ENCODE data around the gene UGT2B15.
"Not testable (repeated sequence)": the region's sequence is repeated elsewhere in the genome, so short reads cannot be mapped to it uniquely, and the experiment has no call there.

The UGT2B15 gene

DNA sequence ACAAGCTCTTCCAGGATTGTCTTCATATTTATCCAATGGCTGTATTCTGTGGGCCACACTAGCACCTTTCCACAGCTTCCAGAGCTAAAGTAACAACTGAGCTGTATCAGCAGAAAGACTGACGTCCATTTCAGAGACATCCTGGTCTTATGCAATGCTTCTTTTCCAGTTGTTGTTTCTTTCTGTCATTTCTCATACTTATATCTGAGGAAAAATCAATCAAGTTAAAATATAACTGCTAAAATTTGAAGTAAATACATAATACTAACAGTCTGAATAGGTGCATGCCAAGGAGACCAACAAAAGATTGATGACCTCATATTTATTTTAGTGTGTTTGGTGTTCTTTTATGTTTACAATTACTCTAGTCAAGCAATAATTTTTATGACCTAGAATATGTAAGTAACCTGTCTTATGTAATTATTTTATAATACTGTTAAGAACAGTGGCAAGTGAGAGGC is at the start of gene UGT2B15:
Gene UGT2B15, minus strand, starts transcription at position 174 of the 461 bp plus-strand sequence. Its CDS starts 34 bp downstream, at position 140.
- not testable (repeated sequence) for DNase-seq (ENCODE audit: low read depth in 2 of 2)

DNA sequence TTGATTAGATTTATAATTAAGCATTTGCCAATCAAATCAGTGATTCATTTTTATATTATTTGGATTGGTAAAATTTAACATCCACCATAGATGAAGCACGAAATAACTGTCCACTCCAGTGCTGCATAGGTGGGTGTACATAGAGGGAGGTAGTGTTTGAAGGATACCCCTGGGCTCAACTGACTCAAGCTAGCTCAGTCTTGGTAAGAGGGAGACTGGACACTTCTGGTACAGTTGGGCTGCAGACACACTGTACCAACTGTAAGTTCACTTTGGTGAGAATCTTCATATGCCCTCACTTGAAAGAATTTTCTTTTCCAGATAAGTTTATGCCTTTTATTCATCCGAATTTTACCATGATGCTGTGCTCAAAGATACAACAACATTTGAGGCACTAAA is 48.6 kb upstream of the UGT2B15 start:
- DNase-seq (ENCODE audit: low read depth in 2 of 2), result no peak

DNA sequence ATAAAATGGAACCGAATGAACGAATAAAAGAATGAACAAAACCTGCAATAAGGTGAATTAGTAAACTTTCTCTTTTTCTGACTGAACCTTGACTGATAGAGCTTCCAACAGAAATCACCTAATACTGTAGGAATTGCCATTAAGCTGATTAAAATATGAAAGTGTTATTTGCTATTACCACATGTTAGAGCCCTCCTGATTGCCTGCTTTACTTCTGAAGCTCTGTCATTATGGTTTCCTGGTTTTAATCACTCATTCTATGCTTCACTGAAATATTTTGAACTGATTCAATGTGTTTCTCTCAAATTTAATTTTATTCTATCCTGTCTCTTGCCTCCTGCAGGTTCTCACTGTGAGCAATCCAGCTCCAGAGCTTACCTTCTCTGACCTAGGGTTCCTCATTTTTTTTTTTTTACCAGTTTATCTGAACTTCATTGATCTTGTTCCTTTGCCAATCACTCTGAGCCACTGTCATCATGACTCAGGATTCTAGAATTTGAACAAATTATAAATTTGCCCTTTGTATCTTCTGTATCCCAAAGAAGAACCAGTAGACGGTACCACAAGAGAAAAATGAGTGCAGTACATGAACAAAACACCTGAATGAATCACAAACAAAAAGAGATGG is 48.1 kb upstream of the UGT2B15 start:
- no peak for DNase-seq (ENCODE audit: low read depth in 2 of 2)

DNA sequence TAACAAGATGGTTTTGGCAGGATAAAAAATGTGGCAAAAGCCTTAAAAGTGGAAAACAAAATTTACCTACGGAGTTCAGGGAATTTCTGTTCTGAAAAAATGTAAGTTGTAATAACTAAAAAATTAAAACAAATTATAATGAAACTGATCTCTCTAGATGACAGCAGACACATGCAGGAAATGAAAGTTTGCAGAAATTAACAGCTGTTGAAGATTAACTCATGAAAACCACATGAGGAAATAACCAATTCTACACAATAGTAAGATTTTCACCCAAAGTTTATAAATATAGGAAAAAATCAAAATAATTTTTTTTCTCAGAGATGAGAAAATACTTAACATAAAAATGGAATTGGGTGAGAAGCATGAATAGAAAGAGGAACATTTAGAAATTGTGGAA is 47.5 kb upstream of the UGT2B15 start:
- no peak for DNase-seq (ENCODE audit: low read depth in 2 of 2)

DNA sequence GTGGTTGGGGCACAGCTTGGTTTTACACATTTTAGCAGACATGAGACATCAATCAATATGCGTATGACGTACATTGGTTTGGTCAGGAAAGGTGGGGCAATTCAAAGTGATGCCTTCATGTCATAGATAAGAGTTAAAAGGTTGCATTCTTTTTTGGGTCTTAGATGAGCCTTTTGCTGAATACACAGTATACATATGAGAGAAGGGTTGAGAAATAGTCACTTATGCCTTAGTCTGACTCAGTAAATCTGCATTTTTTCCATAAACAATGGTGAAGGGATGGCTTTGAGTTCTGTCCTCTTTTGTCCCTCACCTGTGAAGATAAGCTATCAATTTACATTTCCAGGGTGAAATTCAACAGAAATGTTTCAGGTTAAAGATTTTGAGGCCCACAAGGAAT is 43.9 kb upstream of the UGT2B15 start:
- DNase-seq (ENCODE audit: low read depth in 2 of 2), result no peak

DNA sequence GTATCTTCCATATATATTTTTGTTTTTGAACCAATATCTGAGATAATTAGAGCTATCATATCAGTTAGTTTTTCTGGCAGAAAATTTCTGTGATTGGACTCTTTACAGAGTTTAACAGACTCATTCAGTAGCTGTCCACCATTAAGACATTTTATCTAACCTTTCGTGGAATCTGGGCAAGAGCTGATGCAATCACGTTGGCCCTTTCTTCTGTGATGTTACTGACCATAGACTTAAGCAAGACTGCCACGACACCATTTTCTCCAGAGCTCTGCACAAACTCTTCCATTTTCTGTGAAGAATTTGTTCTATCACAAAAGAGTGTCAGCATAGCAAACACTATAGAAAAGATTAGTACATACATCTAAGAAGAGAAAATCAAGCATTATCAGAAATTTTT is 41.8 kb upstream of the UGT2B15 start:
- no peak for DNase-seq (ENCODE audit: low read depth in 2 of 2)

DNA sequence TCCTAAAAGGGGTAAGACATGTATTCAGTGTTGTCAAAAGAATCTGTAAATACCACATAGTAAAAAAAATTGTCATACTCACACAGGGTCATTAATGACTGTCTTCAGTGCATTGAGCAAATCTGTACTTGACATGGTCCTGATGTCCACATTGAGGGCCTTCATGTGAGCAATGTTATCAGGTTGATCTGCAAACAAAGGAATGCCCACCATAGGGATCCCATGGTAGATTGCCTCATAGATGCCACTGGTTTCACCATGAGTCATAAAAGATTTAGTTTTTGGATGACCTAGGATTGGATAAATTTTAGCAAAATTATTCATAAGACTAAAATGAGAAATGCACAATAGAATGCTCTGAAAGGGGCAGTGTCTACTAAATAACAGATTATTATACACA is 38.1 kb upstream of the UGT2B15 start:
- no peak for DNase-seq (ENCODE audit: low read depth in 2 of 2)

DNA sequence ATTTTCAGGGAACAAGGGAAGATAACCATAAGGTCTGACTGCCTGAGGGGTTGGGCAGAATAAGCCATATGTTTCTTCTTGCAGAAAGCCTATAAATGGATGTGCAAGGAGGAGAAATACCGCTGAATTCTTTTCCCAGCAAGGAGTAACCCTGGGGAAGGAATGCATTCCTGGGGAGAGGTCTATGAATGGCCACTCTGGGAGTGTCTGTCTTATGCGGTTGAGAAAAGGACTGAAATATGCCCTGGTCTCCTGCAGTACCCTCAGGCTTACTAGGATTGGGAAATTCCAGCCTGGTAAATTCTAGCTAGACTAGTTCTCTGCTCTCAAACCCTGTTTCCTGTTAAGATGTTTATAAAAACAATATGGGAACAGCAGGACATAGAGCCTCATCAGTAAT is 32.7 kb upstream of the UGT2B15 start:
- not testable (repeated sequence) for DNase-seq (ENCODE audit: low read depth in 2 of 2)

DNA sequence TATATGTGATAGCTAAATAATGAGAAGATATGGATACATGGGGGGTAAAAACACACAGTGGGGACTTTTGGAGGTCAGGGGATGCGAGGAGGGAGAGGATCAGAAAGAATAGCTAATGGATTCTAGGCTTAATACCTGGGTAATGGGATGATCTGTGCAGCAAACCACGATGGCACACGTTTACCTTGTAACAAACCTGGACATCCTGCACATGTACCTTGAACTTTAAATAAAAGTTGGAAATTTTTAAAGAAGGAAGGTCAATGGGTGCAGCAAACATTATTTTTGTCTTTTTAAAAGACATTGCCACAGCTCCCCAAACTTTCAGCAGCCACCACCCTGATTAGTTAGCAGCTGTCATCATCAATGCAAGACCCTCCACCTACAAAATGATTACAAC is 29.7 kb upstream of the UGT2B15 start:
- no peak for DNase-seq (ENCODE audit: low read depth in 2 of 2)

DNA sequence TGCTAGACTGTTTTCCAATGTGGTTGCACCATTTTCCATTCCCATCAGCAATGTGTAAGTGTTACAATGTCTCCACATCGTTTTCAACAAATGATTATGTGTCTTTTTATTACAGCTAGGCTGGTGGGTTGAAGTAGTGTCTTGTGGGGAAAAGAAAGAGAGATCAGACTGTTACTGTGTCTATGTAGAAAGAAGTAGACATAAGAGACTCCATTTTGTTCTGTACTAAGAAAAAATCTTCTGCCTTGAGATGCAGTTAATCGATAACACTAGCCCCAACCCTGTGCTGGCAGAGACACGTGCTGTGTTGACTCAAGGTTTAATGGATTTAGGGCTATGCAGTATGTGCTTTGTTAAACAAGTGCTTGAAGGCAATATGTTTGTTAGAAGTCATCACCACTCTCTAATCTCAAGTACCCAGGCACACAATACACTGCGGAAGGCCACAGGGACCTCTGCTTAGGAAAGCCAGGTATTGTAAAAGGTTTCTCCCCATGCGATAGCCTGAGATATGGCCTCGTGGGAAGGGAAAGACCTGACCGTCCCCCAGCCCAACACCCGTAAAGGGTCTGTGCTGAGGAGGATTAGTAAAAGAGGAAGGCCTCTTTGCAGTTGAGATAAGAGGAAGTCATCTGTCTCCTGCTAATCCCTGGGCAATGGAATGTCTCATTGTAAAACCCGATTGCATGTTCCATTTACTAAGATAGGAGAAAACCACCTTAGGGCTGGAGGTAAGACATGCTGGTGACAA is 23.0 kb upstream of the UGT2B15 start:
- DNase-seq (ENCODE audit: low read depth in 2 of 2), result no peak

DNA sequence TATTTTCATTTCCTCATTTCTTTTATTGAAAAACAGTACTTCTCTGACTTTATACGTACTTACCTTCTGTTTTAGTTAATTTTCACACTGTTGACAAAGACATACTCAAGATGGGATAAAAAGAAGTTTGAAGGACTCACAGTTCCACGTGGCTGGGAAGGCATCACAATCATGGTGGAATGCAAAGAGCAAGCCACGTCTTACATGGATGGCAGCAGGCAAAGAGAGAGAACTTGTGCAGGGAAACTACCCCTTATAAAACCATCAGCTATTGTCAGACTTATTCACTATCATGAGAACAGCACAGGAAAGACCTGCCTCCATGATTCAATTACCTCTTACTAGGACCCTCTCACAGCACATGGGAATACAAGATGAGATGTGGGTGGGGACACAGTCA is 20.7 kb upstream of the UGT2B15 start:
- no peak for DNase-seq (ENCODE audit: low read depth in 2 of 2)

DNA sequence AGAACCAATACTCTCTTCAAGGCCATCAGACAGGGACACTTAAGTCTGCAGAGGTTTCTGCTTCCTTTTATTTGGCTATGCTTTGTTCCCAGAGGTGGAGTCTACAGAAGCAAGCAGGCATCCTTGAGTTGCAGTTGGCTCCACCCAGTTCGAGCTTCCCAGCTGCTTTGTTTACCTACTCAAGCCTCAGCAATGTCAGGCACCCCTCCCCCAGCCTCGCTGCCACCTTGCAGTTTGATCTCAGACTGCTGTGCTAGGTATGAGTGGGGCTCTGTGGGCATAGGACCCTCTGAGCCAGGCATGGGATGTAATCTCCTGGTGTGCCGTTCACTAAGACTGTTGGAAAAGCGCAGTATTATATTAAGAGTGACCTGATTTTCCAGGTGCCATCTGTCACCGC is 12.6 kb upstream of the UGT2B15 start:
- DNase-seq (ENCODE audit: low read depth in 2 of 2), result no peak

DNA sequence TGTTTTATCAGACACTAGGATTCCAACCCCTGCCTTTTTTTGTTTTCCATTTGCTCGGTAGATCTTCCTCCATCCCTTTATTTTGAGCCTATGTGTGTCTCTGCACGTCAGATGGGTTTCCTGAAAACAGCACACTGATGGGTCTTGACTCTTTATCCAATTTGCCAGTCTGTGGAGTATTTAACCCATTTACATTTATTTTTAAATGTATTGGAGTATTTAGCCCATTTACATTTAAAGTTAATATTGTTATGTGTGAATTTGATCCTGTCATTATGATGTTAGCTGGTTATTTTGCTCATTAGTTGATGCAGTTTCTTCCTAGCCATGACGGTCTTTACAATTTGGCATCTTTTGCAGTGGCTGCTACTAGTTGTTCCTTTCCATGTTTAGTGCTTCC is 10.8 kb upstream of the UGT2B15 start:
- DNase-seq (ENCODE audit: low read depth in 2 of 2), result not testable (repeated sequence)

DNA sequence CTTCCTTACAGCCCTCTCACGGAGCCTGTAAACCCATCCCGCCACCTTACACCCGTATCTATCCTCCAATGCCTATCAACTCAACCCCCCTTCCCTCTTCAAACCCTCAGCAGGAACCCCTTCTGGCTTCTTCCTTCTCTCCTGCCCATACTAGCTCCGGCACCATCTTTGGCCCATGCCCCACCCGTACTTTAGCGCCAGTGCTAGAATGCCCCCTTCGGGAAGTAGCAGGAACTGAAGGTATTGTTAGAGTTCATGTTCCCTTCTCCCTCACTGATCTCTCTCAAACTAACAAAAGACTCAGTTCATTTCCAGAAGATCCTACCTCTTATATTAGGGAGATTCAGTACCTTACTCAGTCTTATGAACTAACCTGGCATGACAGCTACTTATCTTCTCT is 2.7 kb upstream of the UGT2B15 start:
- no peak for DNase-seq (ENCODE audit: low read depth in 2 of 2)

DNA sequence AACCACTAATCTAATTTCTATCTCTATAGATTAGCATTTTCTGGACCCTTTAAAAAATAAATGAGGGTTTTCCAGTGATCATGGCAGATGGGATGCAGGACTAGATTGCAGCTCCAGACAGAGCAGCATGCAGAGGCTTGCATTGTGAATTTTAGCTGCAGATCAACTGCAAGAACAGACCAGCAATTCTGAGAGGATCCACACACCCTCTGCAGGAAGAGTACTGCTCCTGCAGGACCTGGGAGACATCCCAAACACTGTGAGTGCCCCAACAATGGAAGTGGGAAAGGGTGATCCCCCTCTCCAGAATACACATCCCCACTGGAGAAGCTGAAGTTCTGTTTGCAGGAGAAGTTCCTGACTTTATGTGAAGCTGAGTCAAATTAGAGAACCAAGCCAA is 765 bp upstream of the UGT2B15 start:
- DNase-seq (ENCODE audit: low read depth in 2 of 2), result not testable (repeated sequence)

DNA sequence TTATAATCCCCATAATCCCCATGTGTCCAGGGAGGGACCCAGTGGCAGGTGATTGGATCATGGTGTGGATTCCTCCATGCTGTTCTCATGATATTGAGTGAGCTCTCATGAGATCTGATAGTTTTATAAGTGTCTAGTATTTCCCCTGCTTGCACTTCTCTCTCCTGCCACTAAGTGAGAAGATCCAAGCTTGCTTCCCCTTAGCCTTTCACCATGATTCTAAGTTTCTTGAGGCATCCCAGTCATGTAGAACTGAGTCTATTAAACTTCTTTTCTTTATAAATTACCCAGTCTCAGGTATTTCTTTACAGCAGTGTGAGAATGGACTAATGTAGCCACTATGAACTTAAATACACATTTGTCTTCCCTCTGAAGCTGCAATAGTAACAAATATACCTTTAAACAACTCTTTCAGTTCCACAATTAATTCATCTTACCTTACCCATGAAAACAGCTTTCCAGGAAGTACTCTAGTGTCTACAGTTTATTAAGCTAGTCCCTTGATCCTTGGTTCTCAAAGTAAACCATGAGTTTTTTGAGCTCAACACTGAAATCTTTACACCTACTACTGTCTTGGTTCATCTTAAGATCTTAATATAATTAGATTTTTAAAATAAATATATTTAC is 1.8 kb downstream of the UGT2B15 start:
- not testable (repeated sequence) for DNase-seq (ENCODE audit: low read depth in 2 of 2)

DNA sequence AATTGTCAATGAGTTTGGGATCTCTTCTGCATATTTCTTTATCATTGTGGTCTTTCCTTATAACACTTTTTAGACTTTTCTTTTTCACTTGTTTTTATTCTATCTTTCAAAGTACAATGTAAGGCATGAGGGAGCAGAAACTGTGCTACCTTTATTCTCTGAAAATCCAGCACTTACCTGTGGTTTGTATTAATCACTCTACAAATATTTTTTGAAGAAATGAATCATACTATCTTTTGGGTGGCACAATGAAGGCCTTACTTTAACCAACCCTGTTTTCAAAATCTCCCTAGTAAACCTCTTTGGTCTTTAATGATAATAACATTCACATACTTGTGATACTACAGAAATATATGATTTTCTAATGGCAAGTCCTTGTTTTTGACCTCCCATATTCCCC is 2.9 kb downstream of the UGT2B15 start:
- not testable (repeated sequence) for DNase-seq (ENCODE audit: low read depth in 2 of 2)

DNA sequence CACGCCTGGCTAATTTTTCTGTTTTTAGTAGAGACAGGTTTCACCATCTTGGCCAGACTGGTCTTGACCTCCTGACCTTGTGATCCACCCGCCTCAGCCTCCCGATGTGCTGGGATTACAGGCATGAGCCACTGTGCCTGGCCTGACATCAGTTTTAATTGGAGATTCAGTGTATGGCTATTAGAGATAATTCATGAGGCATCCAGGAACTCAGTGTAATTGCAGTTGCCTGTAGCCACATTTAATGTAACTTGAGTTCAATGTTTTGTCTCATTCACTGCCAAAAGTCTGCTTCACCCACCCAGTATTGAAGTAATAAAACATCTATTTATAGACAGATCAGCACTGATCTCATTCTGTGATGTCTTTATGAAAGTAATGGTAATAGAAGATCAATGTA is 5.7 kb downstream of the UGT2B15 start:
- DNase-seq (ENCODE audit: low read depth in 2 of 2), result not testable (repeated sequence)

DNA sequence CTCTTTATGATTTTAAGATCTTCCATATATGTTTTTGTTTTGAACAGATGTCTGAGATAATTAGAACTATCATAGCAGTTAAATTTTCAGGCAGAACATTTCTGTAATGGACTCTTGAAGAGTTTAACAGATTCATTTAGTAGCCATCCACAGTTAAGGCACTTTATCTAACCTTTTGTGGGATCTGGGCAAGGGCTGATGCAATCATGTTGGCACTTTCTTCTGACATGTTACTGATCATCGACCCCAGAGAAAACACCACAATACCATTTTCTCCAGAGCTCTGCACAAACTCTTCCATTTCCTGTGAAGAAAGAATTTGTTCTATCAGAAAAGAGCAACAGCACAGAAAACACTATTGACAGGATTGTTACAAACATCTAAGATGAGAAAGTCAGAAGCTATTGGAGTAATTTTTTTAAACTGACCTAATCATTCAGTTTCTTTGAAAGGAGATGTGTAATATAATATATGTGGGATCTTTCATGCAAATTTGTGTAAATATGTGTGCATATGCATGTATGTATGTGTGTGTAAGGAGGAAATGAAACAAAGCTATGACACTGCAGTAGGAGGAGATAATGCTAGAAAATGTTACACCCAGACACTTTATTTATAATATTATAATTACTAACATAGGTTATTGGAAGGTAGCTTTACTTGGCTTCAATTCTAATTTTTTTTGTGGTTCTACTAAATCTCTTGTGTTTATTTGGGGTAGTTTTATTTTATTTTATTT is 7.4 kb downstream of the UGT2B15 start:
- not testable (repeated sequence) for DNase-seq (ENCODE audit: low read depth in 2 of 2)

DNA sequence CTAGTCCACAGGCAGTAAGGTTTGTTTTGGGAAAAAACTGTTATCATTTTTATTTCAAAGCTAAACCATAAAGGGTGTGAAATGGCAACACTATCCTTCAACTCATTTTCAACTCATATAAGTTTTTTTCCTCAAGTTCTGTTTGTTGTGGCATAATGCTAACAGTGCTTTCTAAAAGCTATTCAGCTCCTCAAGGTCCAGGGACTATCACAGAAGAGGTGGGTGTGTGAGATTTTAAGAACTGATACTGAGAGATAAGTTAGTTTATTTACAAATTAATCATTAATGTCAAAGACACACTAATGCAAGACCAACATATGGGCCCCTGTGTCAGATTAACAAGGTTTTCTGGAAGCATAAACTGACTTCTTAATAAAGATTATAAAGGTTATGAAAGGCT is 11.8 kb downstream of the UGT2B15 start:
- DNase-seq (ENCODE audit: low read depth in 2 of 2), result no peak

DNA sequence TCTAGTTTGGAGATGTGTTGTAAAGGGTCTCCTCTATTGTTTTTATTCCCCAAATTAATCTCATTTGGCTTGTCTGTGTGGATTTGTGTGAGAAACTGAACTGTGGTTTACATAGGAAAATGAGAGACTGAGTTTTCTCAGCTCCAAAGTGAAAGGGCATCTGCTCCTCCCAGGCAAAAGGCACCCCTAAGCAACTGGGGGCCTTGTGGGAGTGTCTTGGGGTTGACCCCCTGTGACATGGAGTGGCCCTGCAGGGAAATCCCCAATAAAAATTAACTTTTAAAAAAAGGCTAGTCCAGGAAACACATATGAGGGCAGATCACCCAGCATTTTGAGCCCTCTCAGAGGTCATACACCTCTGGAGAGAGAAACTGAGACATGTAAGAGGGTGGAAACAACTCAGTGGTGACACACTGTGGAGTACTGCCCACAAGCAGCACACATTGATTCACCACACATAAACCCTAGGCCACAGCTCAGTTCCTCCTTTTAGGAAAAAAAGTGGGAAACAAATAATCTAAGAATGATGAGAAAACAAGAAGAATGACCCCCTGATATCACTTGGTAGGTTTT is 13.3 kb downstream of the UGT2B15 start:
- not testable (repeated sequence) for DNase-seq (ENCODE audit: low read depth in 2 of 2)

DNA sequence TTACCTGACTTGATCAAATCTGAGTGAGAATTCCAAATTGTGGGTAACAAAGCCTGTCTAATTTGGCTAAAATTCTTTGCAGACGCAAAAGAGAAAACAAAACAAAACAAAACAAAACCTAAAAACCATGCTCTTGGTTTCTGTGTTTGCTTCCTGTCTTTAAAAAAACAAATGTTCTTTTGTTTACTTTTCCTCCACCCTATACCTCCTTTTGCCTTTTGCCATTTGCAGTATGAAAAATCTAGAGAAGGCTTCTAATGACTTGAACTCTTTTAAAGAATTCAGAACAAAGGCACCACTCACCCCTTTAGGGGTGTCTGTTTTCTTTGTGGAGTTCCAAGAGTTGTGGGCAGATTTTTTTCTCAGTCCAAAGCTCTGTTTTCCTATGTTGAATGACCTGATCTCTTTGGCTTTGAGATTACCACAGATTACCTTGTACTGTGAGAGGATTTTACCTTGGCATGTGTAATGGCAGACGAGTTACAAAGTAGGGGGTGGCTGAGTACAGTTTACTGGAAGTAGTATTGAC is 13.9 kb downstream of the UGT2B15 start:
- not testable (repeated sequence) for DNase-seq (ENCODE audit: low read depth in 2 of 2)
